ENCODE data around the gene VAMP1. TPM values are rescaled to one million over a fixed set of nuclear protein-coding genes. Genes with fewer than 3 reads are reported as not detected.

VAMP1 gene
- total and polyA plus RNA-seq, 10 of the 15 experiments (the other 5 are each of a cell fraction or from before 2014, with no cell fraction given) = 4.8 to 123 (median 27.5) TPM

DNA sequence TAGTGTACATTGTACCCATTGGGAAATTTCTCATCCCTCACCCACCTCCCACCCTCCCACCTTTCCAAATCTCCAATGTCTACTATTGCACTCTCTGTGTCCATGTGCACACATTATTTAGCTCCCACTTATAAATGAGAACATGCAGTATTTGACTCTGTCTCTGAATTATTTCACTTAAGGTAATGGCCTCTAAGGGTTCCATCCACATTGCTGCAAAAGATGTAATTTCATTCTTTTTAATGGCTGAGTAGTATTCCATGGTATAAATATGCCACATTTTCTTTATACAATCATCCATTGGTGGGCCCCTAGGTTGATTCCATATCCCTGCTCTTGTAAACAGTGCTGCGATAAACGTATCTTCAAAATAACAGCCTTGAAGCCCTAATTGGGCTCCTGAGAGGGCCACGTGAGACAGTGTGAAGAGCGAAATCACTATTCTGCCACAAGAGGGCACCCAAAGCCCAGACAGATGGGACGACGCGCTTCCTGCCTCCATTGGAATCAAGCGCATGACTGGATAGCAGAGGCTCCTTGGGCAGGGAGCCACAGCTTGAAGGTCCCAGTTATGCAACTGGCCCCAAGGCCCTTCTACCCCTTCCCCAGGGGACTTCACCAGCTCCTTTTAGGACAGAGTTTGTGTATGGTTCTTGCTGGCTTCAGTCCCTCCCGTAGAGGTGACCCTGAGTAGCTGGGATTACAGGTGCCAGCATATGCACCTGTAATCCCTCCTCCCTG lies 47.0 kb downstream of the VAMP1 start (continued):
- no peak; the same call in 1 of the 2 replicates for TF ChIP-seq RB1 (IDR thresholded peaks at IDR 0.05; ENCODE audit: borderline replicate concordance)
- TF ChIP-seq TCF12 (IDR thresholded peaks at IDR 0.05; ENCODE audit: low read depth, low read length) = 0 out of 2 replicates have a peak, but pooled peaks have one; percentile 3
- TF ChIP-seq MTA3 (IDR thresholded peaks at IDR 0.05; ENCODE audit: borderline replicate concordance, low read length) = no peak
- no peak for TF ChIP-seq CBX5 (IDR thresholded peaks at IDR 0.05; ENCODE audit: low read depth)
- TF ChIP-seq FOXK2 (IDR thresholded peaks at IDR 0.05) = no peak
- TF ChIP-seq NFIC (IDR thresholded peaks at IDR 0.05; ENCODE audit: low read depth, low read length) = no peak
- peak; percentile 91 for TF ChIP-seq YY1 (IDR thresholded peaks at IDR 0.05; ENCODE audit: low read depth, low read length)
- no peak for TF ChIP-seq CHD4 (IDR thresholded peaks at IDR 0.05)
- TF ChIP-seq ZSCAN29 (IDR thresholded peaks at IDR 0.05) = no peak
- TF ChIP-seq SMAD1 (IDR thresholded peaks at IDR 0.05; ENCODE audit: low read depth, partially characterized antibody) = no peak
- no peak for TF ChIP-seq BRCA1 (IDR thresholded peaks at IDR 0.05; ENCODE audit: low read depth, low read length)
- no peak for TF ChIP-seq SIX5 (IDR thresholded peaks at IDR 0.05; ENCODE audit: low read depth, low read length, severe bottlenecking)
- TF ChIP-seq MAX (IDR thresholded peaks at IDR 0.05; ENCODE audit: low read depth, low read length) = peak; percentile 88
- TF ChIP-seq SPI1 (IDR thresholded peaks at IDR 0.05; ENCODE audit: borderline replicate concordance, insufficient read depth, low read depth, low read length) = no peak
- TF ChIP-seq EP300 (IDR thresholded peaks at IDR 0.05; ENCODE audit: borderline replicate concordance in 1 of 2, control insufficient read depth in 1 of 2, low read depth in 2 of 2, low read length in 2 of 2) = peak in 1 of 2 experiments; percentile 31; a peak in 1 of 4 replicates
- no peak for TF ChIP-seq NKRF (conservative IDR thresholded peaks at IDR 0.05)
- no peak for TF ChIP-seq CBFB (IDR thresholded peaks at IDR 0.05; ENCODE audit: low read depth)
- TF ChIP-seq ELK1 (IDR thresholded peaks at IDR 0.05; ENCODE audit: low read depth, low read length) = 0 out of 2 replicates have a peak, but pooled peaks have one; percentile 21
- no peak for TF ChIP-seq NFXL1 (IDR thresholded peaks at IDR 0.05; ENCODE audit: borderline replicate concordance)
- no peak for TF ChIP-seq RELA (IDR thresholded peaks at IDR 0.05; ENCODE audit: borderline replicate concordance, partially characterized antibody)
- TF ChIP-seq SREBF1 (IDR thresholded peaks at IDR 0.05; ENCODE audit: low read length) = no peak
- no peak for TF ChIP-seq BMI1 (IDR thresholded peaks at IDR 0.05; ENCODE audit: borderline replicate concordance)
- 0 out of 2 replicates have a peak, but pooled peaks have one; percentile 44 for TF ChIP-seq TARDBP (IDR thresholded peaks at IDR 0.05; ENCODE audit: borderline replicate concordance)
- TF ChIP-seq, protein P1, sequence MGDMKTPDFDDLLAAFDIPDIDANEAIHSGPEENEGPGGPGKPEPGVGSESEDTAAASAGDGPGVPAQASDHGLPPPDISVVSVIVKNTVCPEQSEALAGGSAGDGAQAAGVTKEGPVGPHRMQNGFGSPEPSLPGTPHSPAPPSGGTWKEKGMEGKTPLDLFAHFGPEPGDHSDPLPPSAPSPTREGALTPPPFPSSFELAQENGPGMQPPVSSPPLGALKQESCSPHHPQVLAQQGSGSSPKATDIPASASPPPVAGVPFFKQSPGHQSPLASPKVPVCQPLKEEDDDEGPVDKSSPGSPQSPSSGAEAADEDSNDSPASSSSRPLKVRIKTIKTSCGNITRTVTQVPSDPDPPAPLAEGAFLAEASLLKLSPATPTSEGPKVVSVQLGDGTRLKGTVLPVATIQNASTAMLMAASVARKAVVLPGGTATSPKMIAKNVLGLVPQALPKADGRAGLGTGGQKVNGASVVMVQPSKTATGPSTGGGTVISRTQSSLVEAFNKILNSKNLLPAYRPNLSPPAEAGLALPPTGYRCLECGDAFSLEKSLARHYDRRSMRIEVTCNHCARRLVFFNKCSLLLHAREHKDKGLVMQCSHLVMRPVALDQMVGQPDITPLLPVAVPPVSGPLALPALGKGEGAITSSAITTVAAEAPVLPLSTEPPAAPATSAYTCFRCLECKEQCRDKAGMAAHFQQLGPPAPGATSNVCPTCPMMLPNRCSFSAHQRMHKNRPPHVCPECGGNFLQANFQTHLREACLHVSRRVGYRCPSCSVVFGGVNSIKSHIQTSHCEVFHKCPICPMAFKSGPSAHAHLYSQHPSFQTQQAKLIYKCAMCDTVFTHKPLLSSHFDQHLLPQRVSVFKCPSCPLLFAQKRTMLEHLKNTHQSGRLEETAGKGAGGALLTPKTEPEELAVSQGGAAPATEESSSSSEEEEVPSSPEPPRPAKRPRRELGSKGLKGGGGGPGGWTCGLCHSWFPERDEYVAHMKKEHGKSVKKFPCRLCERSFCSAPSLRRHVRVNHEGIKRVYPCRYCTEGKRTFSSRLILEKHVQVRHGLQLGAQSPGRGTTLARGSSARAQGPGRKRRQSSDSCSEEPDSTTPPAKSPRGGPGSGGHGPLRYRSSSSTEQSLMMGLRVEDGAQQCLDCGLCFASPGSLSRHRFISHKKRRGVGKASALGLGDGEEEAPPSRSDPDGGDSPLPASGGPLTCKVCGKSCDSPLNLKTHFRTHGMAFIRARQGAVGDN (IDR thresholded peaks at IDR 0.05) = peak; percentile 50; the same call in 1 of the 2 replicates
